ENCODE measurements around the gene EIF4G2.

The EIF4G2 gene

GRCh38 chr11:10808235-10808552 is 532 bp downstream of the EIF4G2 start:
- DNase-seq (ENCODE audit: low spot score) = no peak

GRCh38 chr11:10807493-10808234 is 1.1 kb downstream of the EIF4G2 start:
- peak; percentile 50 for DNase-seq (ENCODE audit: low spot score)

GRCh38 chr11:10806206-10806605 is 2.5 kb downstream of the EIF4G2 start:
- no peak for DNase-seq (ENCODE audit: low spot score)

GRCh38 chr11:10805741-10806140 is 3.0 kb downstream of the EIF4G2 start:
- no peak for DNase-seq (ENCODE audit: low spot score)

DNA sequence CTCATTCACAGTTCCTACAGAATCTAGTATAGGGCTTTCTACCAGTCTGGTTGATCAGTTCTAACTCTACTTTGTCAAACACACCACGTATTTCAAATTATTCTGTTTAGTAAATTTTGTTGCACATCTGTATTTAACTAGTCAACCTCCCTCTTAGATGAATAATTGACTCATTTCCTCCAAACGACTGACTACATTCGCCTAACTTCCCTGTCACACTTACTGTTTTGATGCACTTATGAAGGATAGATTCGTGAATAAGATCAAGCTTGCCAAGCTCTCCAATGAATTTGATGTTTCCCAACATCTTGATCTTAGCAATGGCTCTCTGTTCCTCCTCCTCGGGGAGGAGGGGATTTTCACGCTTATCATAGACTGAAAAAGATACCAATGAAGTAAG is 5.0 kb downstream of the EIF4G2 start:
- DNase-seq (ENCODE audit: low spot score) = no peak

DNA sequence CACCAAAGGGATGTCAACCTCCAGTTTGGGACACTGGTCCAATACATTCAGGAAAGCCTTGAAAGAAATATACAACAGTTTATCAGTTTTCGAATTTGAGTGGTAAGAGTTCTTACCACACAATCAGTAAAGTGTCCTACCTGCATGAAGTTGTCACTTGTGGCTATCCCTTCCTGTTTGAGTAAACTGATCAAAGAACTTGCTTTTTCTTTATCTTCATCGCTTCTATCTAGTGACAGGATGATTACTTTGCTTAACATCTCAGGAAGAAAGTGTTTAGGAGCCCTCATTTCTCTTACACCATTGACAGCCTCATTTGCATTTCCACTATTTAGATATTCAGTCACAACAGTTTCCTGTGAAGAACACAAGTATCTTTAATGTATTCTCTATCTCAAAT is 8.4 kb downstream of the EIF4G2 start:
- no peak for DNase-seq (ENCODE audit: low spot score)

DNA sequence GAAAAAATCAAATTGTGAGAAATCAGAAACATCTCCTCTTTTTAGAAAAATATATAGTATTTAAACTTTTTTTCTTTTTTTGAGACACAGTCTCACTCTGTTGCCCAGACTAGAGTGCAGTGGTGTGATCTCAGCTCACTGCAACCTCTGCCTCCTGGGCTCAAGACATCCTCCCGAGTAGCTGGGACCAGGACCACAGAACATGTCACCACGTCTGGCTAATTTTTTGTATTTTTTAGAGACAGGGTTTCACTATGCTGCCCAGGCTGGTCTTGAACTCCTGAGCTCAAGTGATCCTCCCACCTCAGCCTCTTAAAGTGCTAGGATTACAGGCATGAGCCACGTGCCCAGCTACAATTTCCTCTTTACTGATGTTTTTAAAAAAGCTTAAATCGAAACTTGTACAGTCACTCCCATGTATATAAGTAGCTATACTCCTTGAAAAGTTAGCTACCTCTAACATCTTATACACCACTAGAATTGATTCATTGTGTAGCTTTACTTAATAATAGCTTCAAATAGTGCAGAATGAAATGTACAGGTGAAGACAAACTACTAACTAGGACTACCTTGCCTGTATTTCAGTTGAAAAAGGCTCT is 10.3 kb downstream of the EIF4G2 start:
- DNase-seq (ENCODE audit: low spot score) = no peak

- no peak for DNase-seq (ENCODE audit: low spot score)
These were observed 11.2 kb downstream of the EIF4G2 start for GRCh38 chr11:10797531-10797930.

- DNase-seq (ENCODE audit: low spot score) = no peak
These were observed 11.7 kb downstream of the EIF4G2 start for GRCh38 chr11:10797001-10797400.

- DNase-seq (ENCODE audit: low spot score) = no peak
These were observed 12.5 kb downstream of the EIF4G2 start for GRCh38 chr11:10796191-10796590.

GRCh38 chr11:10793470-10794255 is 15.1 kb downstream of the EIF4G2 start:
- no peak for DNase-seq (ENCODE audit: low spot score)

- peak; percentile 86 for DNase-seq (ENCODE audit: low spot score)
These were observed 16.2 kb downstream of the EIF4G2 start for GRCh38 chr11:10792385-10793068.

GRCh38 chr11:10786451-10786850 is 22.3 kb downstream of the EIF4G2 start:
- DNase-seq (ENCODE audit: low spot score) = no peak

GRCh38 chr11:10785146-10785474 is 23.6 kb downstream of the EIF4G2 start:
- DNase-seq (ENCODE audit: low spot score) = no peak

- no peak for DNase-seq (ENCODE audit: low spot score)
These were observed 24.2 kb downstream of the EIF4G2 start for GRCh38 chr11:10784232-10785145.

DNA sequence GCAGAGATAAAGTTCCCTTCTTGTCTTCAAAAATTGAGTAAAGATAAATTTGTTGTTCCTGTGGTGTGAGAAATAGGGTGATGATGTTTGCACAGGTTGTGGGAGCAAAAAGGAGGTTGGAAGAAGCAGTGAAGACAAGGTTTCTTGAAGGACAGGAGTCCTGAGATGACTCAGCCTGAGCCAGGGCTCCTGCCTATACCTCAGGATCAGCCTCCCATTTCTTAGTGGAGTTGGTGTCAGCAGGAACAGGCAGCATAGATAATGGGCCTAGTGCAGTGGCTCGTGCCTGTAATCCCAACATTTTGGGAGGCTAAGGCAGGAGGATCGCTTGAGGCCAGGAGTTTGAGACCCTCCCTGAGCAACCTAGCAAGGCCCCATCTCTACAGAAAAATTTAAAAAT is 28.7 kb downstream of the EIF4G2 start:
- no peak for DNase-seq (ENCODE audit: low spot score)

GRCh38 chr11:10779086-10779485 is 29.6 kb downstream of the EIF4G2 start:
- no peak for DNase-seq (ENCODE audit: low spot score)

DNA sequence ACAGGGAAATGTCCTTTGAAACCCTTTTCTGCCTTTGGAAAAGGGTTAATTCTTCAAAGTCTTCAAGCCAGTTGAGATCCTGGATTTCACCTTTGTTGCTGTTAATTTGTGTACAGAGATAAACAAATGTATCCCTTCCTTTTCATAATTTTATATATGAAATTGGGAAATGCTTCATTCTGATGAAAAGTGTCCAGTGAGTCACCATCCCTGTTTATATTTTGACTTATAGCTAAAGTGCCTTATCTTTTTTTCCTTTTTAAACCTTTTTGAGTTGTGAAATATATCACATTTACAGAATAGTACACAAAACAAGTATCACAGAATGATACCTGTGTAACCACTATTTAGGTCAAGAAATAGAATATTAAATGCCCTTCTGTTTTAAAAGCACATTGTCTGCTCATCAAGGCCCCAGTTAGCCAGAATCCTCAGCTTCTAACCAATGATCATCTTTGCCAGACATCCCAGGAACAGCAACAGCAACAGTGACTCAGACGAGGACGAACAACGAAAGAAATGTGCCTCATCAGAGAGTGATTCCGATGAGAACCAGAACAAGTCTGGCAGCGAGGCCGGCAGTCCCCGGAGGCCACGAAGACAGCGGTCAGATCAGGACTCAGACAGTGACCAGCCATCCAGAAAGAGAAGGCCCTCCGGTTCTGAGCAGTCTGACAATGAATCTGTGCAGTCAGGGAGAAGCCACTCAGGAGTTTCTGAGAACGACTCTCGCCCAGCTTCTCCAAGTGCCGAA is 30.3 kb downstream of the EIF4G2 start:
- DNase-seq (ENCODE audit: low spot score) = peak; percentile 45

- DNase-seq (ENCODE audit: low spot score) = no peak
These were observed 30.9 kb downstream of the EIF4G2 start for GRCh38 chr11:10777806-10778205.

DNA sequence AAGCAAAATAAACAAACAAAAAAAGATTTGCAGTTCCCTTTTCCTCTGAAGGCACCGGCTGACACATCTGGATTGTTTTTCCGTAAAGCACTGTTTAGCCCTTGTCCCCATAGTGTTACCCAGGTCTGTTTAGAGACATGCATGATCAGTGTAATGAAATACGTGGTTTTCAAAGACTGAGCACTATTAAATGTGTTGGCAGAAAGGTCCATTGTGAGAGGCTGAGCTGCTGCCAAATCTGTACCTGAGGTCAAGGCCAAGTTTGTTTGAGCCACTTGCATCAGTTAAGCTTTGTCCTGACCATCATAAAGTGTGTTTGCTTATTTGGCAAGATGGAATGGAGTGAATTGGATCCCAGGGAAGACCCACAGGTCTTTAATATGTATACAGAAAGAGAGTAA is 31.3 kb downstream of the EIF4G2 start:
- DNase-seq (ENCODE audit: low spot score) = no peak

DNA sequence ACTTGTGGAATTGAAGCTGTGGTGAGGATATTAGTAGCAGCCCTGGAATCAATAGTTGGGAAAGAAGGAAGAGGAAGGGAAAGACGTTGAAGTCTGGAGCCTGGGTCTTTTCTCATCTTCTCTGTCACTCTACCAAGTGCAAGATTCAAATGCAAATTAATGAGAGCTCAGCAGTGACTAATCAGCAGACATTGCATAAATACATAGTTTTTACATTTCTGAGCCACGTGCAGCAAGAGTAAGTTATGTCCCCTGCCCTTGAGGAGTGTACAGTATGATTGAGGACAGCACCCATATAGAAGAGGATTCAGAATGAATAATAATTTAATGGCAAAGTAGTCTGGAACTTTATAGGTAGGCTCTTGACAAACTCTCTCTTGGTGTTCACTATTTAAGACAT is 33.9 kb downstream of the EIF4G2 start:
- no peak for DNase-seq (ENCODE audit: low spot score)
